KOPT-K1 (cell line): Measurements from ENCODE around the gene KHSRP.
A peak's percentile ranks its signal among the peaks of the same experiment; 100 is the strongest.

Experiments used
- H3K27ac ChIP-seq: fragments of 200-600 bp; sonication (generic); 2 replicates; pipeline ENCODE4 v1.5.1; 2016; ENCODE audit warnings: antibody characterized with exemption, mild to moderate bottlenecking, low read depth, low read length; ENCODE audit not compliant: poor library complexity, severe bottlenecking
- H3K36me3 ChIP-seq: fragments of 200-600 bp; sonication (generic); 2 replicates; pipeline ENCODE4 v1.5.1; 2017; ENCODE audit warnings: antibody characterized with exemption, mild to moderate bottlenecking, low read length, moderate library complexity; ENCODE audit not compliant: insufficient read depth
- H3K9me3 ChIP-seq: fragments of 200-600 bp; sonication (generic); 2 replicates; pipeline ENCODE4 v1.5.1; 2017; ENCODE audit warnings: antibody characterized with exemption, low read length, mild to moderate bottlenecking; ENCODE audit not compliant: insufficient read depth, poor library complexity, severe bottlenecking

KHSRP gene

DNA sequence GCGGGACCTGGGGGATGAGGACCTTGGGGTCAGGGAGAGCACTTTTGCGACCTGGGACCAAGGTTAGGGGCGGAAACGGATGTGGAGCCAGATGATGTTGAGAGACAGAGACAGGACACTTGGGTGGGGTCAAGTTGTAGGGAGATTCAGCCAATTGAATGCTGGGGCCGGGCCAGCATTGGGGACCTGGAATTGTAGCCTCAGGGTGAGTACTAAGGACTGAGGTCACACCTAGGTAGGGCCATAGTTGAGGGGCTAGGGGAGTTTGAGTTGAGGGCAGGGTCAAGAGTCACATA, 50.9 kb downstream of the KHSRP start:
- no peaks in the 10 kb centered on the region for H3K9me3 ChIP-seq
- peaks cover 21% of the 10 kb centered on the region for H3K36me3 ChIP-seq
- peak overlapping the region; percentile 52 for H3K27ac ChIP-seq

DNA sequence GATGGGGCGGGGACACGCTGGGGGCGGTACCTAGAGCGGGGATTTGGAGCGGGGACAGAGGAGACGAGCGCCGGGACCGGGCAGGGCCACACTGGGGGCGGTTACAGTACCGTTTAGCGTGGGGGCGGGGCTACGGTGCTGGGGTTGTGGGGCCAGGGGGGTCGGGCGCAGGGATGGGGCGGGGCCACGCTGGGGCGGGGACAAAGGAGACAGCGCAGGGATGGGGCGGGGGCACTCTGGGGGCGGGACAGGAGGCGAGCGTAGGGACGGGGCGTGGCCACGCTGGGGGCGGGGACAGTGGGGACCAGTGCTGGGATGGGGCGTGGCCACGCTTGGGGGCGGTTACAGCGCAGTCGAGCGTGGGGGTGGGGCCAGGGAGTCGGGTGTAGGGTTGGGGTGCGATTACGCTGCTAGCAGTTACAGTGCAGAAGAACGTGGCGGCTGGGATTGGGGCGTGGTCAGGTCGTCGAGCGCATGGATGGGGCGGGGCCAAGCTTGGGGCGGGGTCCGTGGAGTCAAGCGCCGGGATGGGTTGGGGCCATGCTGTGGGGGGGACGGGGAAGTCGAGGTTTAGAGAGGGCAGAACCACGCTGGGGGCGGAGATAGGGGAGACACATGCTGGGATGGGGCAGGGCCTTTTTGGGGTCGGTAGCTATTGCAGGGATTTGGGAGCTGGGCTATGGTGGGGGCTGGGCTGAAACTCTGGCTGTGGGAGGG, 51.4 kb downstream of the KHSRP start:
- no peaks in the 10 kb centered on the region for H3K9me3 ChIP-seq
- peak overlapping the region; percentile 86 for H3K27ac ChIP-seq
- peaks cover 22% of the 10 kb centered on the region for H3K36me3 ChIP-seq

DNA sequence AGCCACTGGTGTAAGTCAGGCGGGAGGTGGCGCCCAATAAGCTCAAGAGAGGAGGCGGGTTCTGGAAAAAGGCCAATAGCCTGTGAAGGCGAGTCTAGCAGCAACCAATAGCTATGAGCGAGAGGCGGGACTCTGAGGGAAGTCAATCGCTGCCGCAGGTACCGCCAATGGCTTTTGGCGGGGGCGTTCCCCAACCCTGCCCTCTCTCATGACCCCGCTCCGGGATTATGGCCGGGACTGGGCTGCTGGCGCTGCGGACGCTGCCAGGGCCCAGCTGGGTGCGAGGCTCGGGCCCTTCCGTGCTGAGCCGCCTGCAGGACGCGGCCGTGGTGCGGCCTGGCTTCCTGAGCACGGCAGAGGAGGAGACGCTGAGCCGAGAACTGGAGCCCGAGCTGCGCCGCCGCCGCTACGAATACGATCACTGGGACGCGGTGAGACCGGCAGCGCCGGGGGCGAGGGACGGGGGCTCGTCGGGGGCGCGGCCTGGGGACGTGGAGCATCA, 52.0 kb downstream of the KHSRP start, which contains the start of gene ALKBH7:
Gene ALKBH7 (plus strand): TSS at position 201 of the 502 bp plus-strand sequence. CDS start 27 bp downstream, at position 228.
- H3K27ac ChIP-seq = peak within 1 kb of the TSS; percentile 86
- H3K36me3 ChIP-seq = peaks cover 28% of the 10 kb centered on the region
- H3K9me3 ChIP-seq = no peaks in the 10 kb centered on the region

DNA sequence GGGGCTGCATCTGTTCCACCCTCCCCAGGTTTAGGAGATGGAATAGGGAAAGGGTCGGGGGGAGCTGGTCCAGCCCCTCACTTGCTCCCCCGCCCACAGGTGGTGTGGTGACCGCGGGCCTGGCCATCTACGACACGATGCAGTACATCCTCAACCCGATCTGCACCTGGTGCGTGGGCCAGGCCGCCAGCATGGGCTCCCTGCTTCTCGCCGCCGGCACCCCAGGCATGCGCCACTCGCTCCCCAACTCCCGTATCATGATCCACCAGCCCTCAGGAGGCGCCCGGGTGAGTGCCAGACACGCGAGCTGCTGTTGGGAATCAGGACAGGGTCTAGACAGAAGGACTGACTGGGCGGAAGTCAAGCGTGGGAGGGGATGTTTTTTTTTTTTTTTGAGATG, 60.3 kb downstream of the KHSRP start:
- H3K9me3 ChIP-seq = no peaks in the 10 kb centered on the region
- H3K36me3 ChIP-seq = peaks cover 59% of the 10 kb centered on the region
- no peak overlapping the region for H3K27ac ChIP-seq
